ENCODE results near the gene AP2A1.

AP2A1 gene

DNA sequence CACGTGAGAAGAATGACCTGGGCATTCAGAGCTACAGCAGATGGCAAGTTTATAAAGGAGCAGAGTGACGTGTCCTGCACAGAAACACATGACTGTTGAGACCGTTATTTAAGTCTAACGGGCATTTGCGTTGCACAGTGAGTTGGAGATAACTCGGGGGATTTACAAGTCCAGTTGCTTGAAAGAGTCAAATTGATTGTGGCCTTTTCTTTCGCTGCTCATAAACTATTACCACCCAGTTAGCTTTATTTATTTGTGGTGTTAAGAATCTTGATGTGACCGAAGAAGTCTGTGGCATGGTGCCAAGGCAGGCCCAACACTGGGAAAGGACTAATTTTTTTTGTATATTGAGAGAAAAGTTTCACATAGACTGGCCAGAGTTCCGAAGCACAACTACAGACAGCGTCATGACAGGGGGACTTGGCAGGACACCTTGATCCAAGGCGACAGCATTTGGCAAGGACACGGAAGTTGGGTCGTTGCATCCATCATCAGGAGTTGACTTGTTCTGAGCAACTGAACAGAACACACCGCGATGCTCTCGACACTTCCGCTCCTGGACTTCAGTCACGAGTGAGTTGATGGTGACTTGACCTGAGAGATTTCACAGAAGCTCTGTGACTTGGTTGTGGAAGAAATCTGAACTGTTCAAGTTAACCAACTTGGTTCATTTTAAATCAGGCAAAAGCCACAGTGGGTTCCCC lies 72.2 kb downstream of the AP2A1 start:
- no peak for DNase-seq (ENCODE audit: low read depth in 2 of 2)

DNA sequence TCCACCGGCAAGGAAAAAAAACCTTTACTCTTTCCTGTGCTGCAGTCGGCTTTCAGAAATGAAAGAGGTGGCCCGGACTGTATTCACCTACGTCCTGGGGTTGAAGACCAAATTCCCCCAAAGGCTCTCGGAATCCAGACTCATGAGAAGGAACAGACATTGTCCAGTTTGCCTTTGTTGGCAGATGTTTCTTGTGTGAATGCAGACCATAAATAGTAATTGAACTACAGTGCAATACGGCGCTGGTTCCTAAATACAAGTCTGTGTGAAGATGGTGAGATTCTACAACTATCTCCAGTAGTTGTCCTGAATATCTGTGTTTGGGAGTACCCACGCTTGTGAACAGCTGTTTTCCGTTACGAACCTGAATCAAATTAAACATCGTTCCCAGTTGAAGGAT lies 72.9 kb downstream of the AP2A1 start:
- no peak for DNase-seq (ENCODE audit: low read depth in 2 of 2)

DNA sequence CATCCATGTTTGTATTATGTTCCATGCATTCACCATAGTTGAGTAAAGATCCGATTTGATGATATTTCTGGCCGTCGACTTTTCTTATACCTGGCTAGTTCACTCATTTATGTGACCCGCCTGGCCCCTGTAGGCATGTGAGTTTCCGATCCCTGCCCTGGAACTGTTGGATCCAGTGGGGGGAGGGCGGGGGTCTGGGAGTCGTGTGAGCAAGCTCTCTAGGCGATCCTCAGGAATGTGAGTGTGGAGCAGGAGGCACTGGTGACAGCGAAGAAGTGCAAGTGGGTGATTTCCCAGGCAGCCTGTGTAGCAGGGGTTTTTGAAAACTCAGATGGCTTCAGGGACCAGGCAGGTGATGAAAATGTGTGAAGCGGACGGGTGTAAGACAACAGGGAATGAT lies 73.5 kb downstream of the AP2A1 start:
- no peak for DNase-seq (ENCODE audit: low read depth in 2 of 2)

DNA sequence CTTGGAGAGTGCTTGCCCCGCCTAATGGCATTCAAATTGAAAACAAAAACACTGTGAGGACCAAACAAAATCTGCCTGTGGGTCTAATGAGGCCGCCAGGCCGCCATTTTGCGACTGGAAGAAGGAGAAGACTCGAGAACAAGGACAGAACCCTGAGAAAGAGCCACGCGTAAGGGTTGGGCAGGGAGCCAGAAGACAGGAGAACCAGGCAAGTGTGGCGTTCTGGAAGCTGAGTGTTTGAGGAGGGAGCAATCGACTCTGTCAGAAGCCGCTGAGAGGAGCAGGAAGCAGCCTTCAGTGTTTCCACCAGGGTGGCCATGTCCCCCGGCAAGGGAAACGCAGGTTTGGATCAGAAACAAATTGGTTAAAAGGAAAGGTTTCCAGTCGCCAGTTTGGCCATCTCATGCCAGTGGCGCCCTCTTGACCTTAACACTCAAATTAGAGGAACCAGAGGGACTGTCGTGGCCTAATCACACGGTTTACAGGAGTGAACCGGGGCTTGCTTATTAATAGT lies 74.0 kb downstream of the AP2A1 start:
- no peak for DNase-seq (ENCODE audit: low read depth in 2 of 2)

DNA sequence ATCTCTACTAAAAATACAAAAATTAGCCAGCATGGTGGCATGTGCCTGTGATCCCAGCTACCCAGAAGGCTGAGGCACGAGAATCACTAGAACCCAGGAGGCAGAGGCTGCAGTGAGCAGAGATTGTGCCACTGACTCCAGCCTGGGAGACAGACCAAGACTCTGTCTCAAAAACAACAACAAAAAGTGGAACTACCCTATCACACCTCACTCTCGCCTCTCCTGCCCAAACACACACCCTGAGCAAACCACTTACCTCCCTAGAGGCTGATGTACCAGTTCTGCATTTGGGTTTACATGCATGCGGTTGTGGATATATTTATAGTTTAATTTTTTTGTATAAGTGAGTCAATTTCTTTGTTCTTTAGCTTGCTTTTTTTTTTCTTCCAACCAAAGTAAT lies 76.5 kb downstream of the AP2A1 start:
- DNase-seq (ENCODE audit: low read depth in 2 of 2): no peak

DNA sequence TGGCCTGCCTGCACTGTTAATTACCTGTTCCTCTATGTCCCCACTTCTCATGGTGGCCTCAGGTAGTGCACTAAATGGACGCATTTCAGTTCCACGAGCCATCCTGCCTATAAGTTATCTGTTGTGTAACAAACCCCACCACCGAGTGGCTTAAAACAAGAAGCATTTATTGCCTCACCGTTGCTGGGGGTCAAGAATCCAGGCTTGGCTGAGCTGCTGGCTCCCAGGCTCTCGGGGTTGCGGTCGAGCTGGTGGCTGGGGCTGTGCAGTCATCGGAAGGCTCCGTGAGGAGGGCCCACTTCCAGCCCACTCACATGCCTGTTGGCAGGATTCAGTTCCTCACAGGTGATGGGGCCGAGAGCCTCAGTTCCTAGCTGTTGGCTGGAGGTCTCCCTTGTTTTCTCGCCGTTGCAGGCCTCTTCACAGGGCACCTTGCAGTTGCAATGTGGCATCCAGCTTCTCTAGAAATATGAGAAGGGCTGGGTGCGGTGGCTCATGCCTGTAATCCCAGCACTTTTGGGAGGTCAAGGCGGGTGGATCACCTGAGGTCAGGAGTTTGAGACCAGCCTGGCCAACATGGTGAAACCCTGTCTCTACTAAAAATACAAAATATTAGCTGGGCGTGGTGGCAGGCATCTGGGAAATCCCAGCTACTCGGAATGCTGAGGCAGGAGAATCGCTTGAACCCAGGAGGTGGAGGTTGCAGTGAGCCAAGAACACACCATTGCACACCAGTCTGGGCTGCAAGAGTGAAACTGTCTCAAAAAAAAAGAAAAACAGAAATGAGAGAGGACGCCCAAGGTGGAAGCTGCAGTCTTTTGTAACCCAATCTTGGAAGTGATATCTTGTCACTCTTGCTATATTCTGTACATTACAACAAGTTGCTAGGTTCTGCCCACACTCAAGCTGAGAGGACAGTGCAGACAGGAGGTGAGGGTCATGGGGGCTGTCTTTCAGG lies 77.6 kb downstream of the AP2A1 start:
- no peak for DNase-seq (ENCODE audit: low read depth in 2 of 2)

DNA sequence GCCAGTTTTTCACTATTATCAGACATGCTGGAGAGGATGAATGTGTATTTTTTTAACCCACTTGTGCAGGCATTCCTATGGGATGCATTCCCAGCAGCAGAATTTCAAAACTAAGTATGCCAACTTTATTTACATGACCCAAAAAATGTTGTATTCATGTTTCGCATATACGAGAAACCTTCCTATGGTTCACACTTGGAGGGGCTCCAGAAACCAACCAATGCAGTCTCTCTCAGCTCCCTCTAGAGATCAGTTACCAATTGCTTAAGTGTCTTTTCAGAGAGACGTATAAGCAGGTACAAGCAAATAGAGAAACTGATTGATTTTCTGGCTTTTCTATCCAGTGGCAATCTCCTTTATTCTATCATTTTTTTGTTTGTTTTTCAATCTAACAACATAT lies 78.6 kb downstream of the AP2A1 start:
- no peak for DNase-seq (ENCODE audit: low read depth in 2 of 2)

DNA sequence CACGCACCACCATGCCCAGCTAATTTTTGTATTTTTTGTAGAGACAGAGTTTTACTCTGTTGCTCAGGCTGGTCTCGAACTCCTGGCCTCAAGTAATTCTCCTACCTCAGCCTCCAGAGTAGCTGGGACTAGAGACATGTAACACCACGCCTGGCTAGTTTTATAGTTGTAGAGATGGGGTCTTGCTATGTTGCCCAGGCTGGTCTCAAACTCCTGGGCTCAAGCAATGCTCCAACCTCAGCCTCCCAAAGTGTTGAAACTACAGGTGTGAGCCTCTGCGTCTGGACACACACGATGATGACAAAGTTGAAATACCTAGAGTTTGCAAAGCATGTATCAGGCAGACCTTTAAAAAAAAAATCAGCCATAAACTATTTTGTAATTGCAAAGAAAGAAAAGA lies 79.6 kb downstream of the AP2A1 start:
- no peak for DNase-seq (ENCODE audit: low read depth in 2 of 2)

DNA sequence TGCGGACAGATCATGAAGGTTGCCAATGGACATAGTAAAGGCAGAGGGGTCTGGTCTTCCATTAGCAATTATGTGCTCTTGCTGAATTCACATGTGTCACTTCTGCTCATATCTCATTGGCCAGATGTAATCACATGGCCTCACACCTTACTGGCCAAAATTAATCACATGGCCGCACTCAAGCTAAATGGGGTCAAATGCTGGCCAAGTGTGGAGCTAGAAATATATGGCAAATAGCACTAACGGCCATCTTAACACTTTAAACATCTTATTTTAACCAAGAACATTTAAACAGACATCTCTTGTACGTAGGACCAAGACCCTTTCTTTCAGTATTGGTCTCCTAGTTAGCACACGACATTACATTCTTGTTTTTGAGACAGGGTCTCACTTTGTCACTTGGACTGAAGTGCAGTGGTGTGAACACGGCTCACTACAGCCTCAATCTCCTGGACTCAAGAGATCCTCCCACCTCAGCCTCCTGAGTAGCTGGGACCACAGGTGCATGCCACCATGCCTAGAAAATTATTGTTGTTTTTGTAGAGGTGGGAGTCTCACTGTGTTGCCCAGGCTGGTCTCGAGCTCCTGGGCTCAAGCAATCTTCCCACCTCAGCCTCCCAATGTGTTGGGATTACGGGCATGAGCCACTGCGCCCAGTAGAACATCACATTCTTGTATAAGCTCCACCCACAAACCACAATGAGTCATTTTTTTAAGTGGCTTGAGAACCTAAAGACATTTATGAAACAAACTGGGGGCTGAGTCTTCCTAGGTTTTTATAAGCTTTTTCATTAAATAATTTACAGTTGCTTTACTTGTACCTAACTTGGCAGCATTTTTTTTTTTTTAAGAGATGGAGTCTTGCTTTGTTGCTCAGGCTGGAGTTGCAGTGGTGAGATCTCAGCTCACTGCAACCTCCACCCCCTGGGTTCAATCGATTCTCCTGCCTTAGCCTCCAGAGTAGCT lies 81.2 kb downstream of the AP2A1 start:
- no peak for DNase-seq (ENCODE audit: low read depth in 2 of 2)

DNA sequence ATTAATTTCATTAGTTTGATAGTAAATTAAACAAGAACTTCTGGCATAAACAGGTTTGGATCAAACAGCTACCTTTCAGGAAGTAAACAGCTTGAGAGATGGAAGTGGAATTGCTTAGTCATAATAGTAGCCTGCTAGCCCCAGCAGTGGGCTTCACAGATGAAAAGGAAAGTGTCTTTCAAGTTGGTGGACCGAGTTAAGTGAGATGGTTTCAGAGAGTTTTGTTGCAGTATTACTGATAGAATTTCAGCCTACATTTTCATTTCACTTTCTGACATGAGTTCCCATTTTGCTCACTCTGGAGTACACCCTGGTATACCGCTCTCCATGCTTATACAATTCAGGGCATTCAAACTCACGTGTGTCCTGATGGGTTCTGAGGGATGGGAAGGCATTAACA lies 82.1 kb downstream of the AP2A1 start:
- DNase-seq (ENCODE audit: low read depth in 2 of 2): no peak

DNA sequence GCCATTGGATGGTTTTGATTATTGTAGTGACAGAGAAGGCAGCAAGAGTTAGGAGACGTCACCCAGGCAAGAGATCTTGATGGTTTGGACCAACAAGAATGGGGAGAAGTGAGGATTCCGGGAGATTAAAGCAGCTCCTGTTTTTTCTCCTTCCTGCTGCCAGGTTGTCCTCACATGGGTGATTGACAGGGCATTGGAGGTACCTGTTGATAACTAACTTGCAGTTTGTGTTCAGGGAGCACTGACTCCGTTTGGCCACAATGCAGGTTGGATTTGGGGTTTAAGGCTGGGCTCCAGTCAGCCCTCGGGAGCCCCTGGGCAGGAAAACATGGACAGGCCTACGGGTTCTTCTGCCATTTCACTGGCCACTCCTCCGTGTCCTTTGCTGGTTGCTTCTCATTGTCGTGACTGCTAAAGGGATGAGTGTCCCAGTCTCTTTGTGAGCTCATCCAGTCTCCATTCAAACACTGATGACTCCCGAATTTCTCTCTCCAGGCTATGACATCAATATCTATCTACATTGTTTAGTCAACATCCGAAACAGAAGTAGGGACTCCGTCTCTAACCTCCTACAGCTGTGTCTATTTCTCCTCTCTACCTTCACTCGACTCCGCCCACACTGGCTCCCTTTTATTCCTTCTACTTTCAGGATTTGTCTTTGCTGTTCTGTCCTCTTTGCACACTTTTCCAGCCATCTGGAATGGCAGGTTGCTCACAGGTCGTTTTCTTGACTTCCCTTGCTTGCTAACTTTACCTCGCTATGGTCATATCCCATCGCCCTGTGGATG lies 82.8 kb downstream of the AP2A1 start:
- no peak for DNase-seq (ENCODE audit: low read depth in 2 of 2)

DNA sequence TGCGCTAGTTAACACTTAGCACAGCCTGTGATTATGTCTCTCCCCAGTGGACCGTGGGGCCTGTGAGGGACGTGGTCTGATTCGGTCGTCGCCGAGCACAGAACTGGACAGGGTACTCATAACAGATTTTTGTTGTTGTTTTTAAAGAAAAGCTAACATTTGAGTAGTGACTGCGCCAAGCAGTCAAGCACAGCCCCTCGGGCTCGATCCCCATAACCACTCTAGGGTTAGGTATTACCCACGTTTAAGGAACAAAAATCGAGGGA lies 83.4 kb downstream of the AP2A1 start:
- DNase-seq (ENCODE audit: low read depth in 2 of 2): no peak

DNA sequence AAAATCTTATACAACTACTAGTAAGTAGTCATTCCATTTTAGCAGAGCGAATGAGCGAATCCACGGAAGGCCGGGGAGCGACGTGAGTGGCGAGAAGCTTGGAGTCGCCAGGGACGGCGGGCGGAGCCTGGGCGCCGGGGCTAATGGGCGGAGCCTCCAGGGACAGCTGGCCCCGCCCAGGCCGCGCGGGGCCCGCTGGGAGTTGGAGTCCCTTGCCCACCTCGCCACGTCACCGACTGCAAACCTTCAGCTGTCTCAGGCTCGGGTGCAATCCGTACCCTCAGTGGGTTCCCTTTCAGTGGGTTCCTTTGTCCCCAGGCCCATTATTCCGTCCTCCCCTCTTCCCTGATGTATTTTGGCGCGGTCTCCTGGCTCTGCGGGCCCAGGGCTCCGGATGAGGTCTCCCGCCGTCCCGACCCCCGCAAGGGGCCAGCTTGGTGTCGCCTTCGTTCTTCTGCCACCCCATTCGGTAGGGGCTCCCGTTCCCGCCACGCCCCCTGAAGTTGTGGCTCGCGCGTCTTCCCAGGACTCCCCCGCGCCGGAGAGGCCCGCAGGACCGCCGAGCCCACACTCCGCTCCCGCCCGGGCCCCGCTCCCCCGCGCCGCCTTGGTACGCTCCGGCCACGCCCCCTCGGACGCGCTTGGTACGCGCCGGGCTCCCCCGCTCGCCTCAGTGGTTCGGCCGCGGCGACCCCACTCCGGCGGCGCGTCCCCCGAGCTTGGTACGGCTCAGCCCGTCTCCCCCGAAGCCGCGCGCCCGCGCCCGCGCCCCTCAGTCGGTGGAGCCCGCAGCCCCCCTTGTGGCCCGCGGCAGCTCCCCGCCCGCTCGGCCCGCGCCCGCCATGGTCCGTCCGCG lies 83.9 kb downstream of the AP2A1 start, which contains the start of gene PTOV1:
Gene PTOV1 (plus strand): TSS at position 673 of the 856 bp plus-strand sequence.
- peak; percentile 76 to 85 for DNase-seq (ENCODE audit: low read depth in 2 of 2)

DNA sequence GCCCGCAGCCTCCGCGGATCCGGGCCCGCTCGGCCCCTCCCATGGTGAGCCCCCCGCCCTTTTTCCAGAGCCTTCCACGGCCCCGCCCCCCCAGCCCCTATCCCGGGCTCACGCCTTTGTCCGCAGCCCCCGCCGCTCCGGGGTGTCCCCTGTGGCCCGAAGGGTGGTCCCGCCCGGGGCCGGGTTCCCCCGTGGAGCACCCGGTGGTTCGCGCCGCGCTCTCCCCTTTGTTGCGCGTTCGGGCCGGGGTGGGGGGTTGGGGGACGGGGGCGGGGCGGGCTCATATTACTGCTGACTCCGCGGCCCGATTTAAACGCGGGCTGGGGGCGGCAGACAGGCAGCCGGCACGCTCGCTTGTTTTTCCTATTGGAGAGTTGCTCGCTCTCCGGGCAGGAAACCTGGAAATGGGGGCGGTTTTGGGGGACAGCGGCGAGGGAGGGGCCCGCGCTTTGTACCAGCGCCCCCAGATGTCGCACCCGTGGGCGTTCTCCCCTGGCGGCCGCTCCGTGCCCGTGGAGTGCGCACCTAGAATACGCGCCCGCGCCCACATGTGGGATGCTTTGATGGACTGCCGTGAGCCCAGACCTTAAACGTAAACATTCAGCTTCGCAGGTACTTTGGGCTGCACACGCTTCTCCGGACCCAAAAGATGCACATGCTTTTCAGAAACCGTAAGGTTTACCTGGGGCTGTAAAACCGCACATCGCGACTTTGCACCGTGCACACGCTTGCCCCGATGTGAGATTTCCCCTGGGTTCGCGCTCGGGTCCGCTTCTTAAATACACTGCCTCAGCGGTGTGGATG lies 84.9 kb downstream of the AP2A1 start:
- no peak for DNase-seq (ENCODE audit: low read depth in 2 of 2)

DNA sequence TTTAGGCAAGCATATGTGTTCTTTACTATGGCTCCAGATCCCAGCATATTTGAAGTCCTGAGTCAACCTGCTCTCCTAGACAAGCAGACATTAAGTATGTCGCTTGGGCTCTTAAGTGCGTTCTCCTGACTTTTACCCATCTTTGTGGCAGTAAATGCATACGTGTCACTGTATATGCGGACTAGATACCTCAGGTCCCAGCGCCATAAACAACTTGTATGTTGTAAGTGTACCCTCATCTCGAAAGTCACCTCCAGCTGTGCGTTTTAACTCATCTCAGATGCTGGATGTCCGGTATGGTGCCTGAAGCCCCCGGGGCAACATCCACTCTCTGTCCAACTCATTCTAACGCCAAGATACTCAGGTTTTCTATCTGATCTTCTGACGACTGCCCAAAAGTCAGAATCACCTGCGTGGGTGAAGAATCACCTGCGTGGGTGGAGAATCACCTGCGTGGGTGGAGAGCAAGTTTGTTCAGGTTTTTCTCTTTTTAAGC lies 85.9 kb downstream of the AP2A1 start:
- no peak for DNase-seq (ENCODE audit: low read depth in 2 of 2)

DNA sequence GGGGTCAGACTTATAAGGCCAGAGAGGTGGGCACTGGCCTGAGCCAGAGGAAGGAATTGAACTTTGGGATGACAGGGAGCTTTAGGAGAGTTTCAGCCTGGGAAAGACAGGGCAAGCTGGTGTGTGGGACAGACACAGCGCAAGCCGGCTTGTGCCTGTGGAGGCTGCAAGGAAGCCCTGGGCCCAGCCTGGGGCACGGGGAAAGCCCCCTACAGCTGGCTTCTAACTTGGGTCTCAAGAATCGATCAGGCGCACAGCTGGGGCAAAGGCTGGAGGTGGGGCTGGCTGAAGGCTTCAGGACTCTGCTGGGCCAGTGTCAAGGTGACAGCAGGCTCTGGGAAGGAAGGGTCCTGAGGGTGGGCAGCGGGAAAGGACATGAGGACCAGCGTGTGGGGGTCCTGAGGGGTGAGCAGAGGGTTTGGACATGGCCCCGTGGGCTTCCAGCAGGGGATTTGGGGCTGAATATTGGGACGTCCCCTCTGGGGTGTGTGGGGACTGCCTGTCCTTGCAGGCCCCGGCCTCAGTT lies 87.1 kb downstream of the AP2A1 start:
- DNase-seq (ENCODE audit: low read depth in 2 of 2): no peak

DNA sequence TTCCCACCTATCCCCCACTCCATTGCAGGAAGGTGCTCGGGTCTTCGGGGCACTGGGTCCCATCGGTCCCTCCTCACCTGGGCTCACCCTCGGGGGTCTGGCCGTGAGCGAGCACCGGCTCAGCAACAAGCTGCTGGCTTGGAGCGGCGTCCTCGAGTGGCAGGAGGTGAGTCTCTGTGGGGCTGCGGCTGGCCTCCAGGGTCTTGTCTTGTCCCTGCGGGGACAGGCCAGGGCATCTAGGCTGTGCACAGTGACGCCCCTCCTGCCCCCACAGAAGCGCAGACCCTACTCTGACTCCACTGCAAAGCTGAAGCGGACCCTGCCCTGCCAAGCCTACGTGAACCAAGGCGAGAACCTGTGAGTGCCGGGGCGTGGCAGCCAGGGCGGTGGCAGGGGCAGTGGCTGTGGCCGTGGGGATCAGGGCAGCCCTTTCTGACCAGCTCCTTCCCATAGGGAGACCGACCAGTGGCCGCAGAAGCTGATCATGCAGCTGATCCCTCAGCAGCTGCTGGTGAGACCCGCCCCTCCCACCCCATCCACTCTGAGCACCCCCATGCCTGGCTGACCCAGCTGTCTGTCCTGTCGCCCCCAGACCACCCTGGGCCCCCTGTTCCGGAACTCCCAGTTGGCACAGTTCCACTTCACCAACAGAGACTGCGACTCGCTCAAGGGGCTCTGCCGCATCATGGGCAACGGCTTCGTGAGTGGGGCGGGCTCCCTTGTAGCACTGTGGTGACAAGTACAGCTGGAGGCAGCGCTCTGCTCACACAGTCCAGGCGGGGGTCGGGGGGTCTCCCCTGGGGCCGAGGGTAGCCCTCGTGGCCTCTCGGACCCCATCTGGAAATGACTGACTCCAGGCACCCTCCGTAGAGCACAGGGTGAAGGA lies 87.8 kb downstream of the AP2A1 start:
- DNase-seq (ENCODE audit: low read depth in 2 of 2): no peak

DNA sequence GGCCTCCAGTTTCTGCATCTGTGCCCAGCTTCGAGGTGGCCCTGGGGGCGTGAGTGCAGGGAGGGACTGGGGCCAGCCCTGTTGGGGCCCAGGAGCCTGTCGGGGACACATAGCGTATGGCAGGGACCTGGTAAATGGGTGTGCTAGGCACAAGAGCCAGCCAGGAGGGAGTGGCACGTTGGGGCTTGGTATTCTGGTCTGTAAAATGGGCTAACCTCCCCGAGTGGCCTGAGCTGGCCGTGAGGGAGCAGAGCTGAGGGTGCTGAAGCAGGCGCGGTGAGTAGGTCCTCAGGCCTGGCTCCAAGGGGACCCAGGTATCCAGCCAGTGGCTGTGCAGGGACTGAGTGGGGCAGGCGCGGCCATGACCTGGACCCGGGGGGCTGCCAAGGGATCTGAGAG lies 88.5 kb downstream of the AP2A1 start:
- no peak for DNase-seq (ENCODE audit: low read depth in 2 of 2)

All from stimulated activated CD8-positive, alpha-beta memory T cell treated with anti-CD3 and anti-CD28 coated beads, Interleukin-15, amount 100 ng/mL, for 48 hours (primary cell).